ENCODE results near the gene XPNPEP1. TPM values are rescaled to one million over a fixed set of nuclear protein-coding genes. Genes with fewer than 3 reads are reported as not detected.
A peak's percentile ranks its signal among the peaks of the same experiment; 100 is the strongest.

XPNPEP1 gene
- total RNA-seq, 1 donor from 2014 or later: 80.6 TPM

GRCh38 chr10:109882251-109883057, 40.9 kb downstream of the XPNPEP1 start:
- Mint-ChIP-seq H3K27me3 (ENCODE audit: low read depth) (no peaks in the 10 kb centered on the region), H3K4me3 (ENCODE audit: unreplicated experiment) (no peak overlapping the region), H3K9me3 (ENCODE audit: low read depth) (no peaks in the 10 kb centered on the region), H3K36me3 (ENCODE audit: low read depth) (peaks cover 35% of the 10 kb centered on the region), H3K27ac (ENCODE audit: unreplicated experiment) (no peak overlapping the region), H3K4me1 (ENCODE audit: low read depth) (peaks cover 44% of the 10 kb centered on the region)
- DNase-seq (ENCODE audit: low spot score): no peak
- no peak for TF ChIP-seq CTCF (IDR thresholded peaks at IDR 0.05)

- no peak for DNase-seq (ENCODE audit: low spot score)
- no peaks in the 10 kb centered on the region for H3K27me3 Mint-ChIP-seq (ENCODE audit: low read depth)
- TF ChIP-seq CTCF (IDR thresholded peaks at IDR 0.05): no peak
- no peak overlapping the region for H3K4me3 Mint-ChIP-seq (ENCODE audit: unreplicated experiment)
- peaks cover 37% of the 10 kb centered on the region for H3K4me1 Mint-ChIP-seq (ENCODE audit: low read depth)
- H3K36me3 Mint-ChIP-seq (ENCODE audit: low read depth): peaks cover 31% of the 10 kb centered on the region
- H3K27ac Mint-ChIP-seq (ENCODE audit: unreplicated experiment): no peak overlapping the region
- no peaks in the 10 kb centered on the region for H3K9me3 Mint-ChIP-seq (ENCODE audit: low read depth)
Observed at GRCh38 chr10:109881769-109882057, 41.6 kb downstream of the XPNPEP1 start.

- no peaks in the 10 kb centered on the region for H3K27me3 Mint-ChIP-seq (ENCODE audit: low read depth)
- TF ChIP-seq CTCF (IDR thresholded peaks at IDR 0.05): no peak
- H3K9me3 Mint-ChIP-seq (ENCODE audit: low read depth): no peaks in the 10 kb centered on the region
- H3K36me3 Mint-ChIP-seq (ENCODE audit: low read depth): peaks cover 29% of the 10 kb centered on the region
- H3K4me3 Mint-ChIP-seq (ENCODE audit: unreplicated experiment): no peak overlapping the region
- no peak overlapping the region for H3K27ac Mint-ChIP-seq (ENCODE audit: unreplicated experiment)
- H3K4me1 Mint-ChIP-seq (ENCODE audit: low read depth): peaks cover 31% of the 10 kb centered on the region
- no peak for DNase-seq (ENCODE audit: low spot score)
Observed at GRCh38 chr10:109880886-109881768, 42.2 kb downstream of the XPNPEP1 start.

- H3K9me3 Mint-ChIP-seq (ENCODE audit: low read depth): no peaks in the 10 kb centered on the region
- H3K27me3 Mint-ChIP-seq (ENCODE audit: low read depth): no peaks in the 10 kb centered on the region
- H3K4me1 Mint-ChIP-seq (ENCODE audit: low read depth): no peaks in the 10 kb centered on the region
- no peak for DNase-seq (ENCODE audit: low spot score)
- no peak overlapping the region for H3K4me3 Mint-ChIP-seq (ENCODE audit: unreplicated experiment)
- H3K36me3 Mint-ChIP-seq (ENCODE audit: low read depth): peaks cover 21% of the 10 kb centered on the region
- peak overlapping the region; percentile 20 for H3K27ac Mint-ChIP-seq (ENCODE audit: unreplicated experiment)
- no peak for TF ChIP-seq CTCF (IDR thresholded peaks at IDR 0.05)
Observed at GRCh38 chr10:109877546-109877945, 45.8 kb downstream of the XPNPEP1 start.
